ENCODE results near the gene ALOX5.
A peak's percentile ranks its signal among the peaks of the same experiment; 100 is the strongest.
"Not testable (repeated sequence)": the region's sequence is repeated elsewhere in the genome, so short reads cannot be mapped to it uniquely, and the experiment has no call there.

The ALOX5 gene

GRCh38 chr10:45408421-45409319 lies 34.7 kb downstream of the ALOX5 start:
- no peak for DNase-seq

DNA sequence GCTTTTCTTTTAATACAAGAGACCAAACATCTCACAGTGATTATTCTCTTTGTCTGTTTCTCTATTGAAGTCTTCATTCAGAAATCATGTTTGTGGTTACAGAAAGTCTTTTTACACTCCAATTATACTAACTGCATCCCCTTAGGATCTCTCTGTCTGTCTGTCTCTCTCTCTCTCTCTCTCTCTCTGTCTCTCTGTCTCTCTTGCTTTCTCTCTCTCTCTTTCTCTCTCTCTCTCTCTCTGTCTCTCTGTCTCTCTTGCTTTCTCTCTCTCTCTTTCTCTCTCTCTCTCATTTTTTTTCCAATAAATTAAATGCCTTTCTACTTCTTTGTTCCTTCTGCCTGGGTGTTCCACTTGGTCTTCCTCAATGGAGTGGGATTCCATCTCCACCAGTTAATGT lies 35.3 kb downstream of the ALOX5 start:
- DNase-seq, result not testable (repeated sequence)

DNA sequence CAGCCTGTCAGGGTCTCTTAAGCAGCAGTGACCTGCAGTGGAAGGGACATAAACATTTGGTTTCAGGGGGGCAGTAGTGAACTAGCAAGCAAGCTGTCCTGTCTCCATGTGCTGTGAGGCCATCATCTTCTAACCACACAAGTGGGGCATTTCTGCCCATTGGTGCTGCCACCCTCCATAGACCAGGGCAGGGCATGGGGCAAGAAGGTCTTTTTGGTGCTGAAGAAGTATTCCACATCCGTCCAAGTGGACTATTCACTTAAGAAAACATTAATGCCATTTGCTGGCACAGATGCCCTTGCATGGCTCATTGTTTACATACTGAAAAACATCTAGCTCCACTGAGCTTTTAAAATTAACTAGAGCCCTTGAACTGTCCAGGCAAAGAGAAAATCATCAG lies 35.8 kb downstream of the ALOX5 start:
- DNase-seq, result no peak

DNA sequence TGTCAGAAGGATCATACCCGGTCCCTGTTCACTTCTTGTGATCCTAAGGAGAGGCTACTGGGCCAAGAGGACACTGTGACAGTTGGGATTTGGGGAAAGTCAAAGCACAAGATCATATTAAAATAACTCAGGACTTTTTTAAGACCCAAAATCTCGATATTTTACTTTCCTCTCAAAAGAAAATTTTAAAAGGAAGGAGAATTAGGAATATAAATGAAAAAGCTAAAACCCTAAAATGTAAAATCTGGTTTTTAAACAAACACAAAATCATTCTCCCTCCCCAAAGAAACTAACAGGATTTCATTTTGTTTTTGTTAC lies 36.4 kb downstream of the ALOX5 start:
- no peak for DNase-seq

GRCh38 chr10:45410807-45411606 lies 37.0 kb downstream of the ALOX5 start:
- DNase-seq, result no peak

DNA sequence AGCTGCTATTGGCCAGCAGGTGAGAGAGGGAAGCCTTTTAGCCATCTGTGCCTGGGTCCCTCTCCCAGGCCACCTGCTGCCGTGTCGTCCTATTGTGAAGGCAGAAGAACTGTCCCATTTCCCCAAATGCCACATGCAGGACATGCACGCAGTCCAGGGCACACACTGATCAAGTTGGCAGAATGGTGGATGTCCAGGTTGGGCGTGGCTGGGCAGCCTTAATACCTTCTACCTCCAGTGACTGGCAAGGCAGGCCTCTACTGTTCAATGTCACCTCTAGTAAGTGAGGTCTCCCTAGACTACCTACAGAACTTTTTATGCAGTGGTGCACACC lies 37.6 kb downstream of the ALOX5 start:
- no peak for DNase-seq

GRCh38 chr10:45415062-45415461 lies 41.0 kb downstream of the ALOX5 start:
- DNase-seq, result not testable (repeated sequence)

DNA sequence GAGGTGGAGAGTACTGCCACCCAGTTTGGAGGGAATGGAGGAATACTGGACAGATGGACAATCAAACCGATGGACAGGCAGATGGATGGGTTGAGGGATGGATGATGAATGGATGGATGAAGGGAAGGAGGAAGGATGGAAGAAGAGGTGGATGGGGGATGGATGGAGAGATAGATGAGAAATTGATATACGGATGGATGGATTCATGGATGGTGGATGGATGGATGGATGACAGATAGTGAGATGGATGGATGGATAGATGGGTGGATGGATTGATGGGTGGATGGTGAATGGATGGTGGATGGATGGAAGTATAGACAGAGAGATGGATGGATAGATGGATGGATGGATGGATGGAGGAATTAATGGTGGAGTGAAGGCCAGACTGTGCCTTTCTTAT lies 42.6 kb downstream of the ALOX5 start:
- DNase-seq, result no peak

- no peak for DNase-seq
These were observed 43.7 kb downstream of the ALOX5 start for GRCh38 chr10:45417746-45418145.

DNA sequence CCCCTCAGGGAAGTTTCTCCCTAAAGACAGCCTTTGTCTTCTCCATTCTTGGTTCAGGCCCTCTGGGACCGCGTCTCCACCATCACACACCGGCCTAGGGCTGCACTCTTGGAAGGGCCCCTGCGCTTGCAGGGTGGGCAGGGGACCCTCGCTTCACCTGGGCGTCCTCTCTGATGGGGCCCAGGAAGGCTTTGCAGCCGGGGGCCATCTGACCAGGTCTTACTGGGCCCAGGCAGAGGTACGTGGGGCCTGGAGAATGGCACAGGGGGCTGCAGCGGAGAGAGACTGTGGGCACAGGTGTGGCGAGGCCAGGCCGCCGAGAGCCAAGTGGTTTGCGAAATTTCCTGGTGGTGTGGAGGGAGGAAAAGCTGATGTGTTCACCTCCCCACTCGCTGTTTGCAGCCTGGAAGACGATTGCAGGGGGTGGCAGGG lies 44.4 kb downstream of the ALOX5 start:
- DNase-seq, result no peak

- peak; percentile 47 for DNase-seq
These were observed 45.0 kb downstream of the ALOX5 start for GRCh38 chr10:45418849-45419675.

- DNase-seq, result no peak
These were observed 45.6 kb downstream of the ALOX5 start for GRCh38 chr10:45419676-45420025.

DNA sequence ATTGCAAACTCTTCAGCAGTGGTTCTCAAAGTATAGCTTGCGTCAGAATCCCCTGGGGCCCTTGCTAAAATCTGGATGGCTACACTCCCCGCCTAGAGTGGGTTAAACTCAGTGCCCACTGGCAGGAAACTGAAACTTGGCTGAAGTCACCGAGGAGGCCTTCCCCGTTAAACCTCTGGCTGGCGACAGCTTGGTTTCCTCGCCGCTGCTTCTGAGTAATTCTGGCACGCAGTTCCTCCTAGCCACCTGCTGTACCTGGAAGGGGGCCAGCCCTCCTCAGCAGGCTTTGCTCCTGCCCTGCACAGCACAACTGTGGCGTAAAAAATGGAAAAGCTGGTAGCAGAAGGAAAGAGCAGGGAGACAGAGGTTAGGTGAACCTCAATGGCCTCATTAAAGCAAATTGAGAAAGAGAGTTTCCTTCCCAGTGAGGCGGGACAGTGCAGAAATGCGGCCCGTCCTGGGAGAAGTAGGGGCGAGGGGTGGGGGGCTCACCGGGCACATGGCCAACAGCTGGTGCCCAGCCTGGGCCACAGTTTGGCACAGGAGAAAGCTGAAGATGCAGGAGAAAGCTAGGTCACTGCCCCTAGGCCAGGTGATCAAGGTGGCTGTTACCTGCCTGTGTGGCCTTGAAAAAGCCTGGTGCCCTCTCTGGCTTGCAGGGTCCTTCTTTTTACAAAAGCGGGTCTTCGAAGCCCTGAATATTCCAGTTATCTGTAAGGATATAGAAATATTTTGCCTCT lies 46.6 kb downstream of the ALOX5 start:
- DNase-seq, result peak; percentile 30

- no peak for DNase-seq
These were observed 47.4 kb downstream of the ALOX5 start for GRCh38 chr10:45421221-45422097.

- DNase-seq, result no peak
These were observed 48.3 kb downstream of the ALOX5 start for GRCh38 chr10:45422207-45422865.

- DNase-seq, result no peak
These were observed 49.0 kb downstream of the ALOX5 start for GRCh38 chr10:45422866-45423659.

DNA sequence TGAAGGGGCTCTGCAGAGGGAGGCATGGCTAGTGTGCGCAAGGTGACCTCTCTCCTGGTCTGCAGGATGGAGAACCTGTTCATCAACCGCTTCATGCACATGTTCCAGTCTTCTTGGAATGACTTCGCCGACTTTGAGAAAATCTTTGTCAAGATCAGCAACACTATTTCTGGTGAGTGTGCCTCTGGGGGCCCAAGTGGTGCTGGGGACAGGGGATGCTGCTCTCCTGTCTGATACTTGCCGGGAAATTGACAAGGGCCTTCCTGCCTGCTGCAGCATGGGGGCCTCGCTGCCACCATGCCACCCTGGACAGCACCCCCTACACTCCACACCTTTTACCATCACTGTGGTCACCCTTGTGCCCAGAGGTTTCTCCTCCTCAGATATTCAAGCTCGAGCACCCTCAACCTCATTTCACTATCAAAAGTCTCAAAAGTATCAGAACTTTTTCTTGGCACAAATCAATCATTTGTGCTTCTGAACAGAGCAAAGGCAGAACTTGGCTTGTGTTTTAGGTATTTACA lies 50.0 kb downstream of the ALOX5 start:
- no peak for DNase-seq

- no peak for DNase-seq
These were observed 50.8 kb downstream of the ALOX5 start for GRCh38 chr10:45424668-45425404.
